ENCODE measurements around the gene ZNF780A.

Gene ZNF780A

DNA sequence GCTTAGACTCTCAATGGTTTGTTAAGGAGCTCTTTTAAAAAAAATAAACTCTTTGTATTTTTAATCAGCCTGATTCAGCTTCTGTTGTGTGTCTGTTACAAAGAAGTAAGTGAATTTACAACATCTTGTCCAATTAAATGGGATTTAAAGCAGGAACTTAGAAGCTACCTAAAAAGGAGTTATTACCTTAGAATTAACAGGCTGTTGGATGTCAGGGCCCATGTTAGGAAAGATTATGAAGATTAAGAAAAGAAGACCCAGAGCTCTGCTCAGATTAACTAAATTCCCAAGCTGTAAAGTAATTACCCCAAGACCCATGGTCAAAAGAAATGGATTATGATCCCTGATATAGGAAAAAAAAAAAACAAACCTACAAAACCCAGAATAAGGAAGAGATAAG, 44.1 kb upstream of the ZNF780A start:
- Histone ChIP-seq H3K79me2 (ENCODE audit: insufficient read depth, low read length) (no peaks in the 10 kb centered on the region), H3K27ac (ENCODE audit: low read length) (no peak overlapping the region), H3K27me3 (ENCODE audit: insufficient read depth, low read length, poor library complexity) (peaks cover 3% of the 10 kb centered on the region), H3K4me1 (ENCODE audit: insufficient read depth, low read length) (no peaks in the 10 kb centered on the region), H3K36me3 (ENCODE audit: insufficient read depth, low read length) (no peaks in the 10 kb centered on the region), H3K4me3 (ENCODE audit: low read depth in 1 of 2, low read length in 2 of 2) (no peak overlapping the region), H2AFZ (ENCODE audit: low read depth, low read length) (no peak overlapping the region), H3K9me3 (ENCODE audit: insufficient read depth, low read length, severe bottlenecking) (no peaks in the 10 kb centered on the region), H4K20me1 (ENCODE audit: insufficient read depth, low read length) (no peaks in the 10 kb centered on the region), H3K4me2 (ENCODE audit: insufficient read depth, low read length) (no peak overlapping the region), H3K9ac (ENCODE audit: low read depth, low read length) (no peak overlapping the region)
- no peak for DNase-seq
- no peak for TF ChIP-seq EZH2 (IDR thresholded peaks at IDR 0.05; ENCODE audit: borderline replicate concordance, low read depth, low read length, severe bottlenecking)
- TF ChIP-seq, protein P1, sequence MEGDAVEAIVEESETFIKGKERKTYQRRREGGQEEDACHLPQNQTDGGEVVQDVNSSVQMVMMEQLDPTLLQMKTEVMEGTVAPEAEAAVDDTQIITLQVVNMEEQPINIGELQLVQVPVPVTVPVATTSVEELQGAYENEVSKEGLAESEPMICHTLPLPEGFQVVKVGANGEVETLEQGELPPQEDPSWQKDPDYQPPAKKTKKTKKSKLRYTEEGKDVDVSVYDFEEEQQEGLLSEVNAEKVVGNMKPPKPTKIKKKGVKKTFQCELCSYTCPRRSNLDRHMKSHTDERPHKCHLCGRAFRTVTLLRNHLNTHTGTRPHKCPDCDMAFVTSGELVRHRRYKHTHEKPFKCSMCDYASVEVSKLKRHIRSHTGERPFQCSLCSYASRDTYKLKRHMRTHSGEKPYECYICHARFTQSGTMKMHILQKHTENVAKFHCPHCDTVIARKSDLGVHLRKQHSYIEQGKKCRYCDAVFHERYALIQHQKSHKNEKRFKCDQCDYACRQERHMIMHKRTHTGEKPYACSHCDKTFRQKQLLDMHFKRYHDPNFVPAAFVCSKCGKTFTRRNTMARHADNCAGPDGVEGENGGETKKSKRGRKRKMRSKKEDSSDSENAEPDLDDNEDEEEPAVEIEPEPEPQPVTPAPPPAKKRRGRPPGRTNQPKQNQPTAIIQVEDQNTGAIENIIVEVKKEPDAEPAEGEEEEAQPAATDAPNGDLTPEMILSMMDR (IDR thresholded peaks at IDR 0.05; ENCODE audit: borderline replicate concordance, extremely low read depth, low read length, poor library complexity, severe bottlenecking): no peak
- ATAC-seq (ENCODE audit: insufficient read depth, low read depth): no peak

DNA sequence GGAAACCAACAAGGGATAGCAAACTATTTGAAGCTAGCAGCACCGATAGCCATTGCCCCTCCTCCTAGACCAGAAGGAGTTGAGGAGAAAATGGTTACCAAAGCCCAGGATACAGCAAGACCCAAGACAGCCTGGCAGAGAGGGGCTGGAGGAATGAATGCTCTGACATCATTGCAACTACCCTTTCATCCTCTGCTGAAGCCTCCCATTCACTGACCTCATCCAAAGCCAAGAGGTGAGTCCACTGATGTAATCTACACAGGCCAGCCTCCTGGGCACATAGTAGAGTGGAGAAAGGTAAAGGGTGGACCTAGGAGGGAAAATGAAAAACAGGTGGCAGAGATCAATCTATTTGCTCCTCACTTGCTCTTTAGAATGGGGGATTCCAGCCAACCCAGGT, 42.7 kb upstream of the ZNF780A start:
- Histone ChIP-seq H3K27ac (ENCODE audit: low read length) (no peak overlapping the region), H3K36me3 (ENCODE audit: insufficient read depth, low read length) (no peaks in the 10 kb centered on the region), H3K9ac (ENCODE audit: low read depth, low read length) (no peak overlapping the region), H3K9me3 (ENCODE audit: insufficient read depth, low read length, severe bottlenecking) (no peaks in the 10 kb centered on the region), H3K4me1 (ENCODE audit: insufficient read depth, low read length) (no peaks in the 10 kb centered on the region), H4K20me1 (ENCODE audit: insufficient read depth, low read length) (no peaks in the 10 kb centered on the region), H3K27me3 (ENCODE audit: insufficient read depth, low read length, poor library complexity) (peaks cover 3% of the 10 kb centered on the region), H3K79me2 (ENCODE audit: insufficient read depth, low read length) (no peaks in the 10 kb centered on the region), H2AFZ (ENCODE audit: low read depth, low read length) (no peak overlapping the region), H3K4me2 (ENCODE audit: insufficient read depth, low read length) (no peak overlapping the region), H3K4me3 (ENCODE audit: low read depth in 1 of 2, low read length in 2 of 2) (no peak overlapping the region)
- ATAC-seq (ENCODE audit: insufficient read depth, low read depth) (no peak), DNase-seq (no peak)
- TF ChIP-seq, protein P1 (IDR thresholded peaks at IDR 0.05; ENCODE audit: borderline replicate concordance, extremely low read depth, low read length, poor library complexity, severe bottlenecking): no peak
- no peak for TF ChIP-seq EZH2 (IDR thresholded peaks at IDR 0.05; ENCODE audit: borderline replicate concordance, low read depth, low read length, severe bottlenecking)

DNA sequence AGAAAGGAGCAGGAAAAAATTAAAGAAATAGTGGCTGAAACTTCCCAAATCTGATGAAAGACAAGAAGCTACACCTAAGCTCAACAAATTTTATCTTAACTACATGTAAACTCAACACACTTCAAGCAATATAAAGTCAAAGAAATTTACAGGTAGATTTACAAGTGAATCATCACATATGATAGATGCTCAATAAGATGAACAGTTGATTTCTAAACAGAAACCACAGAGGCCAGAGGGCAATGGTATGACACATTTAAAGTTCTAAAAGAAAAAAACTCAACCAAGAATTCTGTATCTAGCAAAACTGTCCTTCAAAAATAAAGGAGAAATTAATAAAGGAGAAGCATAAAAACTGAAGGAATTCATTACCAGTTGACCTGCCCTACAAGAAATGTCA, 39.3 kb upstream of the ZNF780A start:
- no peaks in the 10 kb centered on the region for H3K4me1 ChIP-seq (ENCODE audit: insufficient read depth, low read length)
- H3K4me3 ChIP-seq (ENCODE audit: low read depth in 1 of 2, low read length in 2 of 2): no peak overlapping the region
- no peak for TF ChIP-seq EZH2 (IDR thresholded peaks at IDR 0.05; ENCODE audit: borderline replicate concordance, low read depth, low read length, severe bottlenecking)
- TF ChIP-seq, protein P1 (IDR thresholded peaks at IDR 0.05; ENCODE audit: borderline replicate concordance, extremely low read depth, low read length, poor library complexity, severe bottlenecking): no peak
- H3K79me2 ChIP-seq (ENCODE audit: insufficient read depth, low read length): no peaks in the 10 kb centered on the region
- H3K27ac ChIP-seq (ENCODE audit: low read length): no peak overlapping the region
- H3K27me3 ChIP-seq (ENCODE audit: insufficient read depth, low read length, poor library complexity): peaks cover 3% of the 10 kb centered on the region
- H3K9me3 ChIP-seq (ENCODE audit: insufficient read depth, low read length, severe bottlenecking): no peaks in the 10 kb centered on the region
- ATAC-seq (ENCODE audit: insufficient read depth, low read depth) (no peak), DNase-seq (no peak)
- H3K9ac ChIP-seq (ENCODE audit: low read depth, low read length): no peak overlapping the region
- no peaks in the 10 kb centered on the region for H3K36me3 ChIP-seq (ENCODE audit: insufficient read depth, low read length)
- no peak overlapping the region for H3K4me2 ChIP-seq (ENCODE audit: insufficient read depth, low read length)
- H2AFZ ChIP-seq (ENCODE audit: low read depth, low read length): no peak overlapping the region
- no peaks in the 10 kb centered on the region for H4K20me1 ChIP-seq (ENCODE audit: insufficient read depth, low read length)

DNA sequence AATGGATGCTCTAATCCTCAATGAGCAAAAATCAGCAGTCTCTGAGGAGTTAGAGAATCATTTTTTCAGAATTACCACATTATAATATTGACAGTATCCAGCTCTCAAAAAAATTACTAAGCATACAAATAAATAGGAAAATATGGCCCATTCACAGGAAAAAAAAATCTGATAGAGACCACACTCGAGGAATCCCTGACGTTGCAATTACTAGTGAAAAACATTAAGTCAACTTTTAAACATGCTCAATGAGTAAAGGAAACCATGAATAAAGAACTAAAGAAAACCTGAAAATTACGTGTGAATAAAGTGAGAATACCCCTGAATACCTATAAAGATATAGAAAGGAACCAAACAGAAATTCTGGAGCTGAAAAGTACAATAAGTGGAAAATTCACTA, 38.7 kb upstream of the ZNF780A start:
- TF ChIP-seq EZH2 (IDR thresholded peaks at IDR 0.05; ENCODE audit: borderline replicate concordance, low read depth, low read length, severe bottlenecking): no peak
- TF ChIP-seq, protein P1 (IDR thresholded peaks at IDR 0.05; ENCODE audit: borderline replicate concordance, extremely low read depth, low read length, poor library complexity, severe bottlenecking): no peak
- Histone ChIP-seq H3K4me1 (ENCODE audit: insufficient read depth, low read length) (no peaks in the 10 kb centered on the region), H2AFZ (ENCODE audit: low read depth, low read length) (no peak overlapping the region), H3K4me3 (ENCODE audit: low read depth in 1 of 2, low read length in 2 of 2) (no peak overlapping the region), H3K36me3 (ENCODE audit: insufficient read depth, low read length) (no peaks in the 10 kb centered on the region), H3K27ac (ENCODE audit: low read length) (no peak overlapping the region), H4K20me1 (ENCODE audit: insufficient read depth, low read length) (no peaks in the 10 kb centered on the region), H3K79me2 (ENCODE audit: insufficient read depth, low read length) (no peaks in the 10 kb centered on the region), H3K4me2 (ENCODE audit: insufficient read depth, low read length) (no peak overlapping the region), H3K9ac (ENCODE audit: low read depth, low read length) (no peak overlapping the region), H3K27me3 (ENCODE audit: insufficient read depth, low read length, poor library complexity) (no peaks in the 10 kb centered on the region), H3K9me3 (ENCODE audit: insufficient read depth, low read length, severe bottlenecking) (no peaks in the 10 kb centered on the region)
- no peak for ATAC-seq (ENCODE audit: insufficient read depth, low read depth)
- DNase-seq: no peak
